ENCODE results near the gene TENT4B. TPM values are rescaled to one million over a fixed set of nuclear protein-coding genes. Genes with fewer than 3 reads are reported as not detected.

The TENT4B gene
- total RNA-seq, 1 experiment from 2014 or later: 18.3 TPM

DNA sequence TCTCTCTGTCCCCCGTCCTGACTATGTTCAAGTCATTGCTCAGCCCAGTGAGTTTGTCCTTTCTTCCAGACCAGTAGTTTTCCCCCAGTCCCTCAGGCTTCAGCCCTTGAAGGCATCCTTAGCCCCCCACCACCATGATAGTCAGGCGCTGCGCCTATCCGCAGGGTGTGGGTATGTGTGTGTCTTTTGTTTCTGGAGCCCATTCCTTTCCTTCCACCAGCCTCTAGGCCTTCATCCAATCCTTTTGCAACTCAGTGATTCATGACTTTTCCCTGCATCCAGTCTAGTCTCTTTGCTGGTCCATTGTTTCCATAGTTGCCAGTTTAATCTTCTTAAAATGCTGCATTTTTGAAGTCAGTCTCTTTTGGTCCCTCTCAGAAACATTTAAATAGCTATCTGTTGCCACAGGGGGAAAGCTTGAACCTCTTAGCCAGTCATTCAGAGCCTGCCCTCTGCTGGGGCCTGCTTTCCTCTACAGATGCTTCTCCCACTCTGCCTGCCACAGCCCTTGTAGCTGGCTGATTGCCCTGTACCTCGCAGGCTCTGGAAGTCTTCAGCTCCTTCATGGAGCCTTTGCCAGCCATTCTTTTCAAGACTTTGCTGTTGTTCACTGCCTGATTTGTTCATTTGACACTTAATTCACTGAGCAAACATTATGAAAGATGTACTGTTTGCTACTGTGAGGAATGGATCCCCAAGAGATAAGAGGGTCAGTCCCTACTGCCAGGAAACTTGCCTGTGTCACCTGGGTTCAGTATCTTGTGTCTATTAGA, 57.3 kb downstream of the TENT4B start:
- ChIA-PET POLR2A (ENCODE audit: low non-redundant PET) (no interaction called here), CTCF (interaction anchor here (0.5 to 2.7 kb wide), 13 partner anchors 8 to 596 kb away, joined by 3 to 46 read pairs (median 4); partner anchors contain the start of genes CNEP1R1 and HEATR3)
- no peak for TF ChIP-seq EZH2 (IDR thresholded peaks at IDR 0.05; ENCODE audit: borderline replicate concordance, low read depth, low read length, poor library complexity, severe bottlenecking)
- TF ChIP-seq, protein P1, sequence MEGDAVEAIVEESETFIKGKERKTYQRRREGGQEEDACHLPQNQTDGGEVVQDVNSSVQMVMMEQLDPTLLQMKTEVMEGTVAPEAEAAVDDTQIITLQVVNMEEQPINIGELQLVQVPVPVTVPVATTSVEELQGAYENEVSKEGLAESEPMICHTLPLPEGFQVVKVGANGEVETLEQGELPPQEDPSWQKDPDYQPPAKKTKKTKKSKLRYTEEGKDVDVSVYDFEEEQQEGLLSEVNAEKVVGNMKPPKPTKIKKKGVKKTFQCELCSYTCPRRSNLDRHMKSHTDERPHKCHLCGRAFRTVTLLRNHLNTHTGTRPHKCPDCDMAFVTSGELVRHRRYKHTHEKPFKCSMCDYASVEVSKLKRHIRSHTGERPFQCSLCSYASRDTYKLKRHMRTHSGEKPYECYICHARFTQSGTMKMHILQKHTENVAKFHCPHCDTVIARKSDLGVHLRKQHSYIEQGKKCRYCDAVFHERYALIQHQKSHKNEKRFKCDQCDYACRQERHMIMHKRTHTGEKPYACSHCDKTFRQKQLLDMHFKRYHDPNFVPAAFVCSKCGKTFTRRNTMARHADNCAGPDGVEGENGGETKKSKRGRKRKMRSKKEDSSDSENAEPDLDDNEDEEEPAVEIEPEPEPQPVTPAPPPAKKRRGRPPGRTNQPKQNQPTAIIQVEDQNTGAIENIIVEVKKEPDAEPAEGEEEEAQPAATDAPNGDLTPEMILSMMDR (conservative IDR thresholded peaks at IDR 0.05; ENCODE audit: low read depth, low read length): peak; percentile 85
- Histone ChIP-seq H3K4me1 (ENCODE audit: insufficient read depth, low read length, poor library complexity, severe bottlenecking) (peaks cover 22% of the 10 kb centered on the region), H3K4me3 (ENCODE audit: low read depth, low read length, poor library complexity, severe bottlenecking) (no peak overlapping the region), H3K27me3 (replicated peaks; ENCODE audit: insufficient read depth, low read depth, low read length, poor library complexity) (no peaks in the 10 kb centered on the region), H3K9me3 (ENCODE audit: low read depth, low read length, poor library complexity, severe bottlenecking) (no peaks in the 10 kb centered on the region), H3K36me3 (ENCODE audit: insufficient read depth, low read length, poor library complexity, severe bottlenecking) (peaks cover 21% of the 10 kb centered on the region), H3K27ac (ENCODE audit: low read depth, low read length, poor library complexity, severe bottlenecking) (peak overlapping the region; percentile 8)
- BruUV-seq (replicated peaks): no TSS peak
- intact Hi-C loops (cut with micrococcal nuclease; ENCODE audit: unreplicated experiment): loop anchor here (1.0 to 10.0 kb wide), 5 partner anchors 58 to 806 kb away; partner anchors contain the start of genes CNEP1R1 and TENT4B
- peak; percentile 88 for DNase-seq (ENCODE audit: low spot score)

DNA sequence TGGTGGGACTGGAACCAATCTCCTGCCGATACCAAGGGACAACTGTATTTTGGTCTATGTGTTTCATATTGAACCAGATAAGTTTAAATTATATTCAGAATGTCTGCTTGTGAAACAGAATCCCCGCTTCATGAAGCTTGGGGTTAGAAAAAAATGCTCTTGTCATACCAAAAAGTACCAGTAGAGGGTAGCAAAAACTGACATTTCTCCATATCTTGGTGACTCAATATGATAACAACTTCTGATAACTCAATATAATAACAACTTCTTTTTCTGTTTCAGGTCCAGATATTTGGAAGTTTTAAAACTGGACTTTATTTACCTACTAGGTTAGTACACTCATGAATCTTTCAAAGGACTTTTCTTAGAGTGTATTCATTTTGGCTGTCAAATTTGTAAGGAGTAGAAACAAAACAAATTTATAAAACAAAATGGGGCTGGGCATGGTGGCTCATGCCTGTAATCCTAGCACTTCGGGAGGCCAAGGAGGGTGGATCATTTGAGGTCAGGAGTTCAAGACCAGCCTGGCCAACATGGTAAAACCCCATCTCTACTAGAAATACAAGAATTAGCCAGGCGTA, 60.9 kb downstream of the TENT4B start:
- POLR2A ChIA-PET (ENCODE audit: low non-redundant PET): no interaction called here

DNA sequence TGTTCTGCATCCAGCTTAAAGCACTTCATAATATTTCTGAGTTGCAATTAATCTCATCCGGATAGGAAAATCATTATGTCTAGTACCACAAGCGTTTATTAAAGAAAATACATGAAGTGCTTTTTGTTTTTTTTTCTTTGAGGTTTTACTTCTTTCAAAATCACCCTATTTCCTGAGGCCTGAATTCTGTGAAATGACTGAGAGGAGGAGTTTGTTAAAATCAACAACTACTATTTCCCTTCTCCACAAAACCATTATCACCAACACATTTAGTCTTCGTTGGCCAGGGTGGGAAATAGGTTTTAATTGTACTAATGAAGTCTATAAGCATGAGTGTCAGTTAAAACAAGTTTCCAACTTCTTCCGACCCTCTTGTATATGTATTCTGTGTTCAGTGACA, 62.6 kb downstream of the TENT4B start:
- H3K9me3 ChIP-seq (ENCODE audit: low read depth, low read length, poor library complexity, severe bottlenecking): no peaks in the 10 kb centered on the region
- no TSS peak for BruUV-seq (replicated peaks)
- H3K27me3 ChIP-seq (replicated peaks; ENCODE audit: insufficient read depth, low read depth, low read length, poor library complexity): no peaks in the 10 kb centered on the region
- ChIA-PET POLR2A (ENCODE audit: low non-redundant PET) (no interaction called here), CTCF (interaction anchor here (0.7 kb wide), 1 partner anchor 264 kb away, joined by 4 read pairs; no protein-coding TSS in a partner anchor)
- no peak overlapping the region for H3K4me3 ChIP-seq (ENCODE audit: low read depth, low read length, poor library complexity, severe bottlenecking)
- intact Hi-C loops (cut with micrococcal nuclease; ENCODE audit: unreplicated experiment): loop anchor here (5.0 to 10.0 kb wide), 2 partner anchors 592 to 811 kb away; no protein-coding TSS in a partner anchor
- H3K27ac ChIP-seq (ENCODE audit: low read depth, low read length, poor library complexity, severe bottlenecking): no peak overlapping the region
- TF ChIP-seq, protein P1 (conservative IDR thresholded peaks at IDR 0.05; ENCODE audit: low read depth, low read length): no peak
- TF ChIP-seq EZH2 (IDR thresholded peaks at IDR 0.05; ENCODE audit: borderline replicate concordance, low read depth, low read length, poor library complexity, severe bottlenecking): no peak
- H3K36me3 ChIP-seq (ENCODE audit: insufficient read depth, low read length, poor library complexity, severe bottlenecking): peaks cover 51% of the 10 kb centered on the region
- no peak for DNase-seq (ENCODE audit: low spot score)
- no peaks in the 10 kb centered on the region for H3K4me1 ChIP-seq (ENCODE audit: insufficient read depth, low read length, poor library complexity, severe bottlenecking)

More for the DNA sequence above, 60.9 kb downstream of the TENT4B start:
- Histone ChIP-seq H3K4me3 (ENCODE audit: low read depth, low read length, poor library complexity, severe bottlenecking) (no peak overlapping the region), H3K4me1 (ENCODE audit: insufficient read depth, low read length, poor library complexity, severe bottlenecking) (peaks cover 4% of the 10 kb centered on the region), H3K9me3 (ENCODE audit: low read depth, low read length, poor library complexity, severe bottlenecking) (no peaks in the 10 kb centered on the region), H3K27ac (ENCODE audit: low read depth, low read length, poor library complexity, severe bottlenecking) (no peak overlapping the region), H3K27me3 (replicated peaks; ENCODE audit: insufficient read depth, low read depth, low read length, poor library complexity) (no peaks in the 10 kb centered on the region), H3K36me3 (ENCODE audit: insufficient read depth, low read length, poor library complexity, severe bottlenecking) (peaks cover 48% of the 10 kb centered on the region)
- BruUV-seq (replicated peaks): no TSS peak
- no peak for TF ChIP-seq EZH2 (IDR thresholded peaks at IDR 0.05; ENCODE audit: borderline replicate concordance, low read depth, low read length, poor library complexity, severe bottlenecking)
- TF ChIP-seq, protein P1 (conservative IDR thresholded peaks at IDR 0.05; ENCODE audit: low read depth, low read length): peak; percentile 69
- intact Hi-C loops (cut with micrococcal nuclease; ENCODE audit: unreplicated experiment): loop anchor here (1.0 to 10.0 kb wide), 4 partner anchors 62 to 809 kb away; partner anchors contain the start of gene TENT4B
- CTCF ChIA-PET: interaction anchor here (1.0 to 2.1 kb wide), 3 partner anchors 141 to 189 kb away, joined by 5 to 9 read pairs (median 5); partner anchors contain the start of gene CNEP1R1
- DNase-seq (ENCODE audit: low spot score): peak; percentile 61
